ENCODE results near the gene ACTRT2. TPM values are rescaled to one million over a fixed set of nuclear protein-coding genes. Genes with fewer than 3 reads are reported as not detected.

ACTRT2 gene
- total and polyA plus RNA-seq, 2 experiments from 2014 or later, result not detected

GRCh38 chr1:3026581-3027391 is 5.5 kb downstream of the ACTRT2 start:
- no peak overlapping the region for H3K4me2 ChIP-seq (ENCODE audit: unreplicated experiment)
- H3K4me1 ChIP-seq (ENCODE audit: insufficient read depth), result no peaks in the 10 kb centered on the region
- no peaks in the 10 kb centered on the region; the same call in 1 of the 2 replicates for H3K27me3 ChIP-seq (replicated peaks; ENCODE audit: insufficient read depth)
- TF ChIP-seq EZH2 (IDR thresholded peaks at IDR 0.05; ENCODE audit: insufficient read depth, poor library complexity, severe bottlenecking), result no peak
- no peak for TF ChIP-seq EZH2phosphoT487 (IDR thresholded peaks at IDR 0.05; ENCODE audit: insufficient read depth, low read depth)
- no peak for DNase-seq
- no peaks in the 10 kb centered on the region for H3K9me2 ChIP-seq (ENCODE audit: insufficient read depth)
- no peak overlapping the region for H3K9ac ChIP-seq
- no peak overlapping the region for H3K27ac ChIP-seq
- in situ Hi-C loops (cut with MboI), result no loop called here
- H3F3A ChIP-seq (ENCODE audit: insufficient read depth), result no peaks in the 10 kb centered on the region
- 23 to 26% methylated on average over 11 of the region's 11 CpGs for WGBS, 2 experiments (ENCODE audit: low coverage in 1 of 2, low lambda C conversion rate in 2 of 2, missing lambda C conversion rate in 2 of 2)
- no peaks in the 10 kb centered on the region for H3K9me3 ChIP-seq (ENCODE audit: low read depth)
- no peaks in the 10 kb centered on the region for H4K20me1 ChIP-seq (ENCODE audit: insufficient read depth)
- H3K4me3 ChIP-seq, result no peak overlapping the region
- no peaks in the 10 kb centered on the region for H3K36me3 ChIP-seq (ENCODE audit: low read depth)
- no peak overlapping the region for H2AFZ ChIP-seq
- no peaks in the 10 kb centered on the region for H3K79me2 ChIP-seq (ENCODE audit: insufficient read depth)

- H3K27me3 ChIP-seq (replicated peaks; ENCODE audit: insufficient read depth), result no peaks in the 10 kb centered on the region; the same call in 1 of the 2 replicates
These were observed 6.5 kb downstream of the ACTRT2 start for GRCh38 chr1:3027611-3028371.

GRCh38 chr1:3028531-3029282 is 7.4 kb downstream of the ACTRT2 start:
- no peak overlapping the region for H3K4me3 ChIP-seq
- H4K20me1 ChIP-seq (ENCODE audit: insufficient read depth), result no peaks in the 10 kb centered on the region
- H2AFZ ChIP-seq, result no peak overlapping the region
- H3F3A ChIP-seq (ENCODE audit: insufficient read depth), result no peaks in the 10 kb centered on the region
- H3K27ac ChIP-seq, result no peak overlapping the region
- no peaks in the 10 kb centered on the region for H3K9me2 ChIP-seq (ENCODE audit: insufficient read depth)
- no peak overlapping the region for H3K4me2 ChIP-seq (ENCODE audit: unreplicated experiment)
- 4 to 9% methylated on average over 24 to 28 of the region's 32 CpGs for WGBS, 2 experiments (ENCODE audit: low coverage in 1 of 2, low lambda C conversion rate in 2 of 2, missing lambda C conversion rate in 2 of 2)
- H3K27me3 ChIP-seq (replicated peaks; ENCODE audit: insufficient read depth), result no peaks in the 10 kb centered on the region; the same call in 1 of the 2 replicates
- H3K4me1 ChIP-seq (ENCODE audit: insufficient read depth), result no peaks in the 10 kb centered on the region
- no peak for TF ChIP-seq EZH2 (IDR thresholded peaks at IDR 0.05; ENCODE audit: insufficient read depth, poor library complexity, severe bottlenecking)
- TF ChIP-seq EZH2phosphoT487 (IDR thresholded peaks at IDR 0.05; ENCODE audit: insufficient read depth, low read depth), result no peak
- in situ Hi-C loops (cut with MboI), result no loop called here
- H3K36me3 ChIP-seq (ENCODE audit: low read depth), result no peaks in the 10 kb centered on the region
- no peak overlapping the region for H3K9ac ChIP-seq
- H3K79me2 ChIP-seq (ENCODE audit: insufficient read depth), result no peaks in the 10 kb centered on the region
- no peaks in the 10 kb centered on the region for H3K9me3 ChIP-seq (ENCODE audit: low read depth)
- DNase-seq, result no peak

More at GRCh38 chr1:3027611-3028371, 6.5 kb downstream of the ACTRT2 start:
- no peak for DNase-seq
- H2AFZ ChIP-seq, result no peak overlapping the region
- H3K27ac ChIP-seq, result no peak overlapping the region
- H3K4me3 ChIP-seq, result no peak overlapping the region
- H3K79me2 ChIP-seq (ENCODE audit: insufficient read depth), result no peaks in the 10 kb centered on the region
- H3F3A ChIP-seq (ENCODE audit: insufficient read depth), result no peaks in the 10 kb centered on the region
- 47 to 56% methylated on average over 15 to 18 of the region's 20 CpGs for WGBS, 2 experiments (ENCODE audit: low coverage in 1 of 2, low lambda C conversion rate in 2 of 2, missing lambda C conversion rate in 2 of 2)
- H3K9me2 ChIP-seq (ENCODE audit: insufficient read depth), result no peaks in the 10 kb centered on the region
- no peaks in the 10 kb centered on the region for H3K4me1 ChIP-seq (ENCODE audit: insufficient read depth)
- no peak overlapping the region for H3K4me2 ChIP-seq (ENCODE audit: unreplicated experiment)
- H3K9me3 ChIP-seq (ENCODE audit: low read depth), result no peaks in the 10 kb centered on the region
- H3K9ac ChIP-seq, result no peak overlapping the region
- no peaks in the 10 kb centered on the region for H4K20me1 ChIP-seq (ENCODE audit: insufficient read depth)
- H3K36me3 ChIP-seq (ENCODE audit: low read depth), result no peaks in the 10 kb centered on the region
- in situ Hi-C loops (cut with MboI), result no loop called here
- TF ChIP-seq EZH2phosphoT487 (IDR thresholded peaks at IDR 0.05; ENCODE audit: insufficient read depth, low read depth) (no peak), EZH2 (IDR thresholded peaks at IDR 0.05; ENCODE audit: insufficient read depth, poor library complexity, severe bottlenecking) (no peak)

DNA sequence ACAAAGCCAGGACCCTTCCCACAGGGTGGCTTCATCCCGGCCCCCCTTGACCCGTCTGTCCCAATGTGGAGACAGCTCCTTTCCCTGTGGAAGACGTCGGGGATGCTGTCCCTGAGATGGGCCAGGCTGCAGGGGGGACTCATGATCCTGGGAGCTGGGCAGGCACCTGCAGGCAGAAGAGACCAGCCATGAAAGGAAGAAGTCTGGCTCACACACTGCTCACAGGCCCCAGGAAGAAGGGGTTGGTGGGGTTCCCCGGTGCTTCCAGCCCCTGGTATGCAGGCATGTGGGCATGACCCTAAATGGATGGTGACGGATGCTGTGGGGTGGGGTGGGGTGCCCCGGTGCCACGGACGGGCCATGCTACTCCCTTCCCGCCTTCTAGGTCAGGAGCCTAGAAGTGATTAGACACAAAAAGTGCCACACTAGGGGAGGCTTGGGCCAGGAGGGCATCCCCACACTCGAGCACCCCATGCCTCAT is 8.3 kb downstream of the ACTRT2 start:
- Histone ChIP-seq H3K27ac (no peak overlapping the region), H3K9me3 (ENCODE audit: low read depth) (no peaks in the 10 kb centered on the region), H3K79me2 (ENCODE audit: insufficient read depth) (no peaks in the 10 kb centered on the region), H2AFZ (no peak overlapping the region), H3K36me3 (ENCODE audit: low read depth) (no peaks in the 10 kb centered on the region), H3K9me2 (ENCODE audit: insufficient read depth) (no peaks in the 10 kb centered on the region), H3K4me1 (ENCODE audit: insufficient read depth) (no peaks in the 10 kb centered on the region), H3F3A (ENCODE audit: insufficient read depth) (no peaks in the 10 kb centered on the region), H3K9ac (no peak overlapping the region), H4K20me1 (ENCODE audit: insufficient read depth) (no peaks in the 10 kb centered on the region), H3K27me3 (replicated peaks; ENCODE audit: insufficient read depth) (no peaks in the 10 kb centered on the region; the same call in 1 of the 2 replicates), H3K4me2 (ENCODE audit: unreplicated experiment) (no peak overlapping the region), H3K4me3 (no peak overlapping the region)
- 32 to 35% methylated on average over 9 to 11 of the region's 11 CpGs for WGBS, 2 experiments (ENCODE audit: low coverage in 1 of 2, low lambda C conversion rate in 2 of 2, missing lambda C conversion rate in 2 of 2)
- DNase-seq, result no peak
- in situ Hi-C loops (cut with MboI), result no loop called here
- TF ChIP-seq EZH2 (IDR thresholded peaks at IDR 0.05; ENCODE audit: insufficient read depth, poor library complexity, severe bottlenecking) (no peak), EZH2phosphoT487 (IDR thresholded peaks at IDR 0.05; ENCODE audit: insufficient read depth, low read depth) (no peak)
